GM21447 (cell line): Measurements from ENCODE around the gene MLLT10.
"Not testable (repeated sequence)": the region's sequence is repeated elsewhere in the genome, so short reads cannot be mapped to it uniquely, and the experiment has no call there.

Source experiments
- ATAC-seq: cut with Tn5 transposase; IDR thresholded peaks from one replicate; pipeline ENCODE4 v1.9.1; 2021; ENCODE audit not compliant: unreplicated experiment

MLLT10 gene

DNA sequence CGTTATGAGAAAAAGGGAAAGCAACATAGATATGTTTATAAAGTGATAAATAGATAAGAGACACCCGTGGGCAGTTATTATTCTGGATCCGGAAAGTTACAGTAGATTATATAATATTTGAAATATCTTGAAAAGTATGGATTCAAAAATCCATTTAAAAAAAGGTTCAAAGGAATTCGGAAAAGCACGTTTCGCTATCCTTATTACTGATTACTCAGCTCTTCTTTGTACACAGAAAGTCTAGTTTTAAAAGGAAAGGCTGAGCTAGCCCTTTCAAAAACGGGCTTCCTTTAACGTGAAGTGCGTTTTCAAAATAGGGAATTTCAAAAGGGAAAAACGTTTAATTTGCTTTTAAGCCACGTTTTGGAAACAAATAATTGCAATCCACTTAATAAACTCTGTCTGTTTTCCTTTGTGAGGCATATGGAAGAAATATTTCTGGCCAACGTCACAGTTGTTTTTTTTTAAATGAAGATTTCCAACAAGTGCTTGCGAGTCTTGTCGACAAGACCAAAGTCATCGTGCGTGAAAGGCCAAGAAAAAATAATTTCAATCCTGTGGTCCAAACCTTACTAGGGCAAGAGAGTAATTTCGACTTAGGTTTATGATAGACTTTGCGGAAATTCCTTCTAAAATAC, 6.3 kb upstream of the MLLT10 start:
- no peak for ATAC-seq

DNA sequence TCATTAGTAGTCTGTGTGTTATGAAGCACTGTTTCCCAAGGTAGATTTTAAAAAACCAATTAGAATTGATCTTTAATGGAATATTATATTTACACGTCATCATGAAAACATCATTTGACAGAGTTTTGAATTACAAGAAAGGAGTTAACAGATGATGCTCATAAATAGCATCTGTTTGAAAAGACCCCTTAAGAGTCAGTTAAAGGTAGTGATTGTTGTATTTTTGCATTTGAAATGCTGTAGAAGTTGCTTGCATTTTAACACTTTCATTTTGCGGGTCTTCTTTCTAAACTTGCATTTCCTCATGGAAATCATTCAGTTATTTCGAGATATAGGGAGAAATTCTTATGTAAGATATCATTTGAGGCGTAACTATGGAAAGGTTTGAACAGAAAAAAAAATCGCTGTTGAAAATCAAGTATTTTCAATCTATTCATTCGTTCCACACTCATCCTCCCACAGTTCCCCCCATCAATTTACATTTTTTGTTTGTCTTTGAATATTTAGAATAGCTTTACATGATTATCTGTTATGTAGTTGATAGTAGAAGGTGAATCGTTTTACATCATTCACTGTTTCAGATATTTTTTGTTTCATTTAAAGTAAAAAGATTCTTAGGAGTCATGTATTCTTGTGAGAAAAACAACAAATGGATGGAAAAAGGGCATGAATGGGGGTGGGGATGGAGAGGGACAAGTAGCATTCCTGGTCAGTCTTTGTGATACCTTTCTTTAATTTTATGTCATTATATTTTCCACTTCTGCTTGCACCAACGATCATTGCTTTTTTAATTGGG, 5.6 kb upstream of the MLLT10 start:
- no peak for ATAC-seq

DNA sequence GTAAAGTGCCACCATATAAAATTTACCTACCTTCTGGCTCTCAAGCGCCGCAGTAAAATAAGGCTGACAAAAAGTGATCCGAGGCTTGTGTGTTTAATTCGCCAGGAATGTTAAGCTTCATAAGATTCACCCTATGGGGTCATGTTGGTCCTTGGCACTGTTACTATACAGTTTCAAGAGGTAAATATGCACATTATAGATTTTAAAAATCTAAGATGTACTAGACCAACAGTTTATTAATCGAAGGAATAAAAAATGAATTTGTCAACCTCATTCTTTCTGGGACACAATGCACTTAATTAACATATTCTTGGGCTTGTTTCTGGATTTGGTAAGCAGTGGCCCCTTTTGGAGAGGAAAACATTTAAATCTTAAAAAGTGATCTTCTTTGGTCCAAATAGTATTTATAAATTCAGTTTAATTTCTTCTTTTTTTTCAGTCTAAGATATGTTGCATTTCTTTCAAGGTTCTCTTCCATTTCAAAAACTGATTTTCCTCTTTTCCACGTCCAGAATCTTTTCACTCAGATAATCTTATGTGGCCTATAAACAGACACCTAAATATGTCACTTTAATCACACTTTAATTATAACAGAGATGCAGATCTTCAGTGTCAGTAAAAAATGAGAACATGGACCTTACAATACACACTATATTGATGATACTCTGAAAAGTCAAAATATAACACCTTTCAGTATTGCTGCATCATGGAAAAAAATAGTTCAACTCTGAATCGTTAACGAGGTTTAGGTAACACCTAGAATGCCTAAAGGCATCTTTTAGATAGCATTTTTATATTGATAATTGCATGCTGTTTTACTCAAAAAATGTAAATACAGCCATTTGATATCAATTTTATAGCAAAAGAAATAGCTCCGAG, 4.8 kb upstream of the MLLT10 start:
- ATAC-seq = no peak

DNA sequence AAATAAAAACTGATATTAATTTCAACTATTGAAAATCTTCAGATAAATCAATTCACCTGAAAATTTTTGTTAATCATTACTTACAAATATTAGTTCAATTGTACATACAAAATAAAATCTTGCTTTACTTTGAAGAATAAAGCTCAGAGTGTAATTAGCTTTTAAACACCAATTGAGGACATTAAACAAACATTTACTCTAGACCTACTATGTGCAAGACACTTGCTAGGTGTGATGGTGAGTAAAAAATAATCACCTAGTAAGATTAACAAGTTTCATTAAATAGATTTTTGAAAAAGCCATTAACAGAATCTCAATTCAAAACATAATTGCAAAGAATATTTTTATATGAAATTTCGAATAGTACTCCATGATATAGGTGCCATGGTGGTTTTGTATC, 3.9 kb upstream of the MLLT10 start:
- no peak for ATAC-seq

DNA sequence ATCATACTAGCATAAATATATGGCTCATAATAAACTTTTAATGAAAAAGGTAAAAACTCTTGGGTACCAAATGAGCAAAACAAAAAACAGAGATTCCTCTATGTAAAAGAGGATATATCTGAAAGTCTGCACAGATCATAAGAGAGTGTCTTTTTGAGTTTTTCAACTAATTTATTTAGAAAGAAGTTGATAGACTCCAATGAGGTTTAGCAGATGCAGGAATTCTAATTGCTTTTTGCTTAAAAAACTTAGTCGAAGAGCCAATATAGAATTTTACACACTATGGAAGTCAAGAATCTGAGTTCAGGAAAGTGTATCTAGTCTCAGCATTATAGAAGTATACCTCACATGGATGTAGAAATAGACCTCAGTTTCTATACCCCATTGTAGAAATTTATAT, 3.4 kb upstream of the MLLT10 start:
- no peak for ATAC-seq

DNA sequence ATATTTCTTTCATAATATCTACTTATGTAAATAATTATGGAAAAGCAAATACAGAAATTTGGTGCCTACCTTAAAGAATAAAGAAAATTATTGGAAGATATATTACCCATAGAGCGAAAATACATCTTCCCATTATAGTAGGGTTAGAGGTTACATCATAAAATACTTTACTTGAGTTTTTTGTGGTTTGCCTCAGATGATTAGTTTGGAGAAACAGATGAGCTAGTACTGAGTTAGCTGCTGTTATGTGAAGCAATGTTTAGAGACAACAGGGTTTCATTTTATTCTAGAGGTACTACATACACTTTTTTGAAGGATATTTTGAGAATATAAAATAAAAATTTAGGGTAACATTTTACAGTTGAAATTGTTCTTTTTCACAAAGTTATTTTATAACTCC, 2.9 kb upstream of the MLLT10 start:
- ATAC-seq = no peak

DNA sequence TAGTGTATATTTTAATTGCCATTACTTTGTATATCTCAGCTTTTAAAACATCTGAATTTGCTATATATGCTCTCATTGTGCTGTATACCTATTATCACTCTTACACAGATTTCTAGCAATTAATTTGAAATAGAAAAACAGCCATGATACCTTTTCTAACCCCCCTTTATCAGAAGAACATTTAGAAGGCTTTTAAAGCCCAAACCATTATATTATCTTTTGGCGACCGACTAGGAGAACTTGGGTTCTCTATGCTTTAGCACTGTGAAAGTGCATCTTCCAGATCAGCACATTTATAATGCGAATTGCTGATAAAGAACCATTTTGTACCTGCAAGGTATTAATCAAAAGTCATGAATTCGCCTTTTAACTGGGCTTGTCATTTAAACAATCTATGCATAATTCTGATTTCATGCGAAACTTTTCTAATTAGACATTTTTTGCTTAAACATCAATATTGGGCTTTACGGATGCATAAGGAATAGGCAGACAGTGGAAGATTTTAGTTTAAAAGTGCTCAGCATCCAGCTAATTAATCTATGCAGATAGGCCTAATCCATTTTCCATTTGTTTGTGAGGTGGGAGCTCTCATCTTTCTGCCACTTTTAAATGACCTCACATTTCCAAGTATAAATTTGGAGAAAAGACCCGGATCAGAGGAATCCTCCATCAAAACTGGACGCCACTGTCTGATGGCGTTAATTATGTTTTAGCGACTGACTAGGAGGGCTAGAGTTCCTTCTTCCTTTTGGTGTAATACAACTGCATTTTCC, 1.2 kb upstream of the MLLT10 start:
- ATAC-seq = no peak

DNA sequence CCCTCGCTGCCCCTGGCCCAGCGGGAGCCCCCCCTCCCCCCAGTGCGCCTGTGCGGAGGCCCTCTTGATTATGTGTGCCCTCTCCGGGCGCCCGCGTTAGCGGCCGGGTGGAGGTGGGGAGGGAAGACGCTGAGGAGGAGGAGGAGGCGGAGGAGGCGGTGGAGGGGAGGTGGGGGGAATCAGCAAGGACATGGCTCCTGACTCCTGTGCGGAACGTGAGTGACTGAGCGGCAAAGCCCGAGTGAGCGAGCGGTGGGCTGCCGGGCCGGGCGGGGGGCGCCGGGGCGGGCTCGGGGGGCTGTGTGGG, 201 bp downstream of the MLLT10 start:
- ATAC-seq = no peak

DNA sequence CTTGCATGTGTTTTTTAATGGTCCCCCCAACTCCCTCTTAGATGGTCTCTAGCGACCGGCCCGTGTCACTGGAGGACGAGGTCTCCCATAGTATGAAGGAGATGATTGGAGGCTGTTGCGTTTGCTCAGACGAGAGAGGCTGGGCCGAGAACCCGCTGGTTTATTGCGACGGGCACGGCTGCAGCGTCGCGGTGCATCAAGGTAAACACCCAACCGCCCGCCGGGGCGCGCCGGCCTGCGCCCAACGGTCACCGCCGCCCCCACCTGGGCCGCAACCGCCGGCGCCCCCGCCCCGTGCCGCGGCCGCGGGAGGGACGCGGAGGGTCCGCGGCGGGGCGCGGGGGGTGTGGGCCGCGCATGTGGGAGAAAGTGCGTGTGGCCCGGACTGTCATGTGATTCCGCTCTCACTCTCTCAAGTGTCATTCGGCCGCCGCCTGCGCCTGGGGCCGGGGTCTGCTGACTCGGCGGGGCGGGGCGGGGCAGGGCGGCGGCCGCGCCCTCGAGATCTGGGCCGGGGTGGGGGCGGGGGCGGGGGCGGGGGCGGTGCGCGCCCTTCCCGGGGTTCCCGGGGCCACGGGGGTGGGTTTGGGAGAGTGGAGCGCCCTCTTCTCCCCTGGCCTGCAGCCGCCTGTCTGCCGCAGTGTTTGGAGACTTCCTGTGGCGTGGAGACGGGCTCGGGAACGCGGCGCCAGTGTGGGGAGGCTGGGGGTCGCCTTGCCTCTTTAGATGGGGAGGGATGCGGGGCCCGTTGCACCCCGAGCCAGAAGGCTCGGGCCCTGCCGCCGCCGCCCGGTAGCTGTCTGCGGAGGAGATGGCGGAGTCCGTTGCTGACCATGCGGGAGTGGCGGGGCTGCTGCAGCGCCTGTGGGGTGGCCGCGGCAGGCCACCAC, 817 bp downstream of the MLLT10 start:
- peak; percentile 29 for ATAC-seq

DNA sequence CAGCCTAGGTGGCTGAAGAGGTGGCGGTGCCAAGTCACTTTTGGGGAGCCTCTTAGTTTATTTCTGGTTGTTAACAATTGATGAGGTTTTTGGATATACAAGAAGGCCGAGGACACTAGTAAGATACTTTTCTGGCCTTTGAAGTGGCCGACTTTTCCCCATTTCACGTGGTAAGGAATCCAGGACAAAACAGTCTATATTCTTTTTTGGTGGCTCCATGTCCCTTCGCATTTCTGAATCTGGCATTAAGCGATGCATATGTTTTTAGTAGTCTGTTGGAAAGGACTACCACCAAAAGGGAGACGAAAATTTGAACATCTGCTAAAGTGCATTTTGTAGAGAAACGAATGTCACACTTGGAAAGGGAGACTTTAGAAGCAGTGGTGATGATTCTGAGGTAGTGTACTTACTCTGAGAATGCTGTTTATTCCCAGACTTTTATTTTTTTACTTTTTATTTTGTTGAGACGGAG, 1.5 kb downstream of the MLLT10 start:
- ATAC-seq = no peak

DNA sequence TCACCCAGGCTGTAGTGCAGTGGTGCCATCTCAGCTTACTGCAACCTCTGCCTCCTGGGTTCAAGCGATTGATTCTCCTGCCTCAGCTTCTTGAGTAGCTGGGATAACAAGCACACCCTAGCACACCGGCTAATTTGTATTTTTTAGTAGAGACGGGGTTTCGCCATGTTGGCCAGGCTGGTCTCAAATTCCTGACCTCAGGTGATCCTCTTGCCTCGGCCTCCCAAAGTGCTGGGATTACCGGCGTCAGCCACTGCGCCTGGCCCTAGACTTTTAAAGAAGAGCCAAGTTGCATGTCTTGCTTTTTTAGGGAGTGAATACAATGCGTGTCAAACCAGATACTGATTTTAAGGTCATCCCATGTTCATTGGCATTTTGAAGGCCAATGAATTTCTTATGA, 1.9 kb downstream of the MLLT10 start:
- not testable (repeated sequence) for ATAC-seq

DNA sequence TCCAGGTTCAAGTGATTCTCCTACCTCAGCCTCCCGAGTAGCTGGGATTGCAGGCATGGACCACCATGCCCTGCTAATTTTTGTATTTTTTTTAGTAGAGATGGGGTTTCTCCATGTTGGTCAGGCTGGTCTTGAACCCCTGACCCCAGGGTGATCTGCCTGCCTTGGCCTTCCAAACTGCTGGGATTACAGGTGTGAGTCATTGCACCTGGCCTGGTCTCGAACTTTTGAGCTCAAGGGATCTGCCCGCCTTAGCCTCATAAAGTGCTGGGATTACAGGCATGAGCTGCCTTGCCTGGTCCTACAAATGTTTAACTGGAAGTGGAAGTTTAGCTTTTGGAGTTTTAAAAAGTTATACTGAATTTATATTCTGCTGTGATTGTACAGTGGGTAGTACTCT, 2.8 kb downstream of the MLLT10 start:
- no peak for ATAC-seq

DNA sequence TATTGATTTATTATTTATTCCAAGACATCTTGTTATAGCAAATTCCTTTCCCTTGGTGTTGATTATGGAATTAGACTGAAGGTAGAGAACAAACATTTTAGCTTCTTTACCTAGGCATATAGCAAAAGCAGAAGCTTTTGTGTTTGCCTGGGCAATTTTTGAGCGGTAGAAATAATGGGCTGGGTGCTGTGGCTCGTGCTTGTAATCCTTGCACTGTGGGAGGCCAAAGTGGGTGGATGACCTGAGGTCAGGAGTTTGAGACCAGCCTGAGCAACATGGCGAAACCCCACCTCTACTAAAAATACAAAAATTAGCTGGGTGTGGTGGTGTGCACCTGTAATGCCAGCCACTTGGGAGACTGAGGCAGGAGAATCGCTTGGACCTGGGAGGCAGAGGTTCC, 6.7 kb downstream of the MLLT10 start:
- ATAC-seq = not testable (repeated sequence)

DNA sequence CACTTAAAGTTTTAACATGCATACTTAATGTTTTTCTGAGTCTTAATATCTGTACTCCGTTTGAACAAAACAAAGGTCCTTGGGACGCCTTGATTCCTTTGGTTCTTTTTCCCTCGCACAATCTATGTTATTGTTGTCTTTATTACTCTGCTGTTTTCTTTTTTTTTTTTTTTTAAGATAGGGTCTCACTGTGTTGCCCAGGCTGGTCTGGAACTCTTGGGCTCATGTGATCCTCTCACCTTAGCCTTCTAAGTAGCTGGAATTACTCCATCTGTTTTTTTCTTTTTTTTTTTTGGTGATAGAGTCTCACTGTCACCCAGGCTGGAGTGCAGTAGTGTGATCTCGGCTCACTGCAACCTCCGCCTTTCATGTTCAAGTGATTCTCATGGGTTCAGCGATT, 13.2 kb downstream of the MLLT10 start:
- ATAC-seq = no peak

DNA sequence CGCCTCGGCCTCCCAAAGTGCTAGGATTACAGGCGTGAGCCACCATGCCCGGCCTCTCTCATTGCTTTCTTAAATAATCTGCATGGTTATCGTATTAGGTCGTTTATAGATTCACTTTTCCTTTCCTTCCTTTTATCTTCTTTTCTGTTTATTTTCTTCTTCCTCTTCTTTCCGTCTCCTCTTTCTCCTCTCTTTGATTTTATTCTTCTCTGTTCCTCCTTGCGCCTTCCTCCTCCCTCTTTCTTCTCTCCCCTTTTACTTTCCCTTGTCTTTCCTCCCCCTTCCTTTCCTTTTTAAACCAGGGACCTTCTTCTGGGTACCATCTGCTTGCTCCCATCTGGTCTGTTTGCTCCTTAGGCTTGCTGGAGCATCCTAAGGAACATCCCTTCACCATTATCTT, 18.6 kb downstream of the MLLT10 start:
- ATAC-seq = no peak

DNA sequence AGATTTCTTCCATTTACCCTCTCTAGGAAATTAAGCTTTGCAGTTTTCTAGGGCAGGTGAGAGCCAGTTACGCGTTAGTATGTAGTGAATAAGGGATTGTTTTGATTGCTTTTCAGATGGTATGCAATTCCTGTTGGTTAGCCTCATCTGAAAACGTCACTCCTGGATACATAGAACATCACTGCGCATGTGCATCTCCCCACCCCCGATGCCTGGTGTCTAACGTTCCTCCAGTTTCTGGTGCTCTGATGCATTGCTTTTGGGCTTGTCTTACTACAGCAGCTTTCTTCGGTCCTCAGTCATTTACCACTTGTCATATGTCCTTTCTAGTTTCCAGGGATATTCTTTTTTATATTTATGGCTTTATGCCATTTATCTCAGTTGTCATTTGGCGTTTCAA, 22.5 kb downstream of the MLLT10 start:
- ATAC-seq = no peak

DNA sequence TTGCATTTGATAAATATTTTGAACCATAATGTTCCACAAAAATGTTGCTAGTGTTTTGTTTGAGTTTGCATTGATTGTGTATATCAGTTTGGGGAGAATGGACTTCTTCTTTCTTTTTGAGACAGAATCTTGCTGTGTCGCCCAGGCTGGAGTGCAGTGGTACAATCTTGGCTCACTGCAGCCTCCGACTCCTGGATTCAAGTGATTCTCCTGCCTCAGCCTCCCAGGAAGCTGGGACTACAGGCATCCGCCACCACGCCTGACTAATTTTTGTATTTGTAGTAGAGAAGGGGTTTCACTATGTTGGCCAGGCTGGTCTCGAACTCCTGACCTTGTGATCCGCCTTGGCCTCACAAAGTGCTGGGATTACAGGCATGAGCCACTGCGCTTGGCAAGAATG, 25.0 kb downstream of the MLLT10 start:
- ATAC-seq = not testable (repeated sequence)

DNA sequence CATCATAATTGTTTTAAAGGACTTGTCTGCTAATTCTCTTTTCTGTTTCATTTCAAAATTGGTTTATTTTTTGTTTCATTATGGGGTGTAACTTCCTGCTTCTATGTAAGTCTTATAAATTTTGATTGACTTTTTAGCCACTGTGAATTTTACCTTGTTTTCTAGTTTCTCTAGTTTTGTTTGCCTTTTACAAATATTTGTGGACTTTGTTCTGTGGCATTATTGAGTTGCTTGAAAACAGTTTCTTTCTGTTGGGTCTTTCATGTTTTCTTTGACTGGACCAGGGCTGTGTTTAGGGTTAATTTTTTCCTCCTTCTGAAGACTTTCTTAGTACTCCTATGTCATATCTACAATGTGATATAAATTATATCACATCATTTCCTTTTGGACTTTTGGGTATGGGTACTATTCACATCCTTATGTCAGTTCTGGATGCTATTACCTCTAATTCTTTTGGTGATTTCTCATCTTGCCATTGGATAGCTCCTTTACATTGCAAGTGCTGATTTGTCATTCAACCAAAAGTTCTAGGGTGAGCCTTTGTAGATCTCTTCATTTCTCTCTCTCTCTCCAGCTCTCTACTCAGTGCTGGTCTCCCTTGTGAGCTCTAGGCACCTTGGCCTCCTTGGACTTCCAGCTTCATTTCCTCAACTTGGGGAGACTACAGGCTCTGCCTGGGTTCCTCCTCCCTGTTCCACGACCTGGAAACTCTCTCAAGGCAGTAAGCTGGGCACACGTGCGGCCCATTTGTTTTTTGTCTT, 36.9 kb downstream of the MLLT10 start:
- ATAC-seq = no peak

DNA sequence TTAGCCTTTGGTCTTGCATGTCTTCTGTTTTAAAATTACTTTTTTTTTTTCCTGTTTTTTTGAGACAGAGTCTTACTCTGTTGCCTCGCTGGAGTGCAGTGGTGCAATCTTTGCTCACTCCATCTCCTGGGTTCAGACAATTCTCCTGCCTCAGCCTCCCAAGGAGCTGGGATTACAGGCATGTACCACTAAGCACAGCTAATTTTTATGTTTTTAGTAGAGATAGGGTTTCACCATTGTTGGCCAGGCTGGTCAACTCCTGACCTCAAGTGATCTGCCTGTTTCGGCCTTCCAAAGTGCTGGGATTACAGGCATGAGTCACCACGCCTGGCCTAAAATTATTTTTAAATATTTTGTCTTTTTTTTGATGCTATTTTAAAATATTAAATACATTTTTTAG, 38.5 kb downstream of the MLLT10 start:
- no peak for ATAC-seq
